HG02970 (cell line): ENCODE data around the gene LBHD2.

Experiments
- ATAC-seq: cut with Tn5 transposase; IDR thresholded peaks from one replicate; pipeline ENCODE4 v1.9.1; 2021; ENCODE audit warnings: mild to moderate bottlenecking, moderate library complexity, moderate number of reproducible peaks; ENCODE audit not compliant: unreplicated experiment, low FRiP score

Gene LBHD2

DNA sequence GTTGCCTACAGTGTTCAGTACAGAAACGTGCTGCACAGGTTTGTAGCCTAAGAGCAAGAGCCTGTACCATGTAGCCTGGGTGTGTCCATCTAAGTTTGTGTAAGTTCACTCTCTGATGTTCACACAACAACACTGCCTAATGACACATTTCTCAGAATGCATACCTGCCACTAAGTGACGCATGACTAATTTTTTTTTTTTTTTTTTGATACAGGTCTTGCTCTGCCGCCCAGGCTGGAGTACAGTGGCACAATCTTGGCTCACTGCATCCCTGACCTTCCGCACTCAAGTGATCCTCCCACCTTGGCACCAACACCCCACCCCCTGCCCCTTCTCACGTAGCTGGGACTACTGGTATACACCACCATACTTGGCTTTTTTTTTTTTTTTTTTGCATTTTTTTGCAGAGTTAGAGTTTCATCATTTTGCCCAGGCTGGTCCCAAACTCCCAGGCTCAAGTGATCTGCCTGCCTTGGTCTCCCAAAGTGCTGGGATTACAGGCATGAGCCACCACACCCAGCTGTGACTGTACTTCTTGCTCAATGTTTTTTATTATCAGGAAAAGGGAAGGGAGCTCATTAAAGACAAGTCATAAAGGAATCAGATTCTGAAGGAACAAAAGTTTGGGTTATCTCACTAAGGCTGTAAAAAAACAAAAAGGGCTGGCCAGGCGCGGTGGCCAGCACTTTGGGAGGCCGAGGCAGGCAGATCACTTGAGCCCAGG lies 16.6 kb upstream of the LBHD2 start:
- ATAC-seq = no peak

DNA sequence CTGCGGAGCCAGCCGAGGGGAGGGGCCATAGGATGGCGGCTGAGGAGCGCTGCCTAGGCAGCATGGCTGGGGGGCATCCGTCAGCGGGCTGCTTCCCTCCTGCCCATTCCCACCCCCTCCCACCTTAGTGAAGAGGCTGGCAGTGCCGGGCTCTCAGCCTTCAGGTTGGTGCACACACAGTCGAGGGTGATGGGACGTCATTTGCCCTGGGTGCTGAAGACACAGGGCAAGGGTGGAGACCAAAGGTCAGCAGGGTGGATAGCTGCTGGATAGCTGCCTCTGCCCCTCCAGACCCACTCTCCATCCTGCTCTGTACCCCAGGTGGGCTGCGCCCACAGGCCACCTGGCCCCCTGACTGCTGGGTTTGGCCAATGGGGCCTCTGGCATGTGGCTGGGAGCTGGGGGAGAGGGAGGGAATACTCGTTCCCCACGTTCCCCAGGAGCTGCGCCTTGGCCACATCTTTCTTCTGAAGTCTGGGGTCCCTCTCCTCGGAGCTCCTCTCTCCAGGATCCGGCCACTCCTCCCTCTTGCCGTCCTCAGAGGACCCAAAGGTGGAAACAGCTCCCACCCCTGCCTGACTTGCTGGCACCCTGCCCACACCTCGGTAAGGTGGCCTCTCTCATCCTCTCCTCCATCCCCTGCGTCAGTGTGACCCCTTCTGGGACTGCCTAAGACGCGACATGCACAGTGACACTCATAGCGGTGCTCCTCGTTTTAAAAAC lies 15.5 kb upstream of the LBHD2 start:
- ATAC-seq = no peak

DNA sequence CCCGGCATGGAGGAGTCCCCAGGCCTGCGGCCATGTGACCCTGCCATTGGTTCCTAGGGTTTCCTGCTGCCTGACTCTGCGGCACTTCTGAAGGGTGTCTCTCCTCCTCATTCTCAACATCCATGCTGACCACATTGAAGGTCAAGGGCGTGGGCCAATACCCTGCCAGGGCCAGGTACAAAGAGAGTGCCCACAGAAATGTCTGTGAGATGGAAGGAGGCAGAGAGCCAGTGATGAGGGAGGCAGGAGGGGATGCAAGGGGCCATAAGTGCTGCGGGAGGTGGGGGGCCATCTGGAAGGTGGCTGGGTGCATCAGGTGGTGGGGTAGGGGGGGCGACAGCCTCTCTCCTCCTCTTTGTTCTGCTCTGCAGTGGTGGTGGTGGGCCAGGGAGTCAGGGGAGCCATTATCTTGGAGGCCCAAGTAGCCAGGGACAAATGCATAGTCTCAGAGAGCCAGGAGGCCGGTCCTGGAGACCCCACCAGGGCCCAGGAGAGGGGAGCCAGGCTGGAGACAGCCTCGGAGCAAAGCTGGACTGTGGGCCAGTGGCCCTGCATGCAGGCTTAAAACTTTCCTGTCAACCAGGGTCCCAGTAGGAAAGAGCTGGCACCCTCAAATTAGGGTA lies 13.6 kb upstream of the LBHD2 start:
- ATAC-seq = no peak

DNA sequence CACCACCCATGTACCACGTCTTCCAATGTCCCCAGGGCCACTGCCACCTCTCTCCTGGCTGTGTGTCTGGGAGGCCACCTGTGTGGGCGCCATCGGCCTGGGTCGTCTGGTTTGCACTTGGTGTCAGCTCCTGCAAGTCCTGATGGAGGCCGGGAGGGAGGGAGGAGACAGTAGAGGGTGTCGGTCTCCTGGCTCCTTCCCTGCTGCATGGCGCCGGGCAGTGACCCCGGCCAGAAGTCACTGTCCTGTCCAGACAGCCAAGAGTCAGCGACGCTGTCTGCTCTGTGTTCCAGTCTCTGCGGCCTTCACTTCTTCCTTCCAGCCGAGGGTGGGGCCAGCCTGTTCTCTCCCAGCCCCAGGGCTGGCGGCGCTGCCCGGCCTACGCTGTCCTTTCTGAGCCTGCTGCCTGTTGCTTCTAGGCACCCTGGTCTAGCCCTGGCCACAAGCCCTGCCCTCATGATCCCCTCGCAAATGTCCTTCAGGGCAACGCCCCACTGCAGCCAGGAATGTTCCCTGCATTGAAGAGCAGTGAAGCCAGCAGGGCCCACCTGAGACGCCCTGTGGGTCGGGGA lies 13.0 kb upstream of the LBHD2 start:
- ATAC-seq = no peak

DNA sequence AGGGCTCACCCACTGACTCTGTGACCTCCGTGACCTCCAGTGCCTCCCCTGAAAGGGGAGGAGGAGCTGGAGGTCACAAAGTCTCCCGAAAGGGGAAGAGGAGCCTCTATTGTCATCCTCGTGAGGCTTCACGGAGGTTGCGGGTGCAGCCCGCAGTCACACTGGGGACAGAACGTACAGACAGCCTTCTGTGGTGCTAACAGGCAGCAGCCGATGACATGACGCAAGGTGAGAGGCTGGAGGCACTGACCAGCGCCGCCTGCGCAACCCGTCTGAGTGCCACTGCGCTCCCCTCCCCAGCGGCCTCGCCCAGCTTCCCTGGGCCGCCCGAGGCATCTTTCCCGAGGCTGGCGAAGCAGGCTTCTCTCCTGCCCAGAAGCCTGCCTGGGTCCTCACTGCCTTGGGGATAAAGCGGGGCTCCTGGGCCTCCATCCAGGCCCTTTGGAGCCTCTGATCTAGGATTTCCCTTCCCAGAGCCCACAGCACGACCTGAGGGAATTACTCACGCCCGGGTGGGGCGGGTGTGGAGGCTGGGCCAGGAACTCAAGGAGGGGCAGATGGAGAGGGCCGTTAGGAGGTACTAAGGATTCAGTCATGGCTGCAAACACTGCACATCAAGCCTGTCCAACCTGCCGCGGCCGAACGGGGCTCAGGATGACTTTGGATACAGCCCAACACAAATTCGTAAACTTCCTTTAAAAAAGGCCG lies 12.3 kb upstream of the LBHD2 start:
- ATAC-seq = no peak

DNA sequence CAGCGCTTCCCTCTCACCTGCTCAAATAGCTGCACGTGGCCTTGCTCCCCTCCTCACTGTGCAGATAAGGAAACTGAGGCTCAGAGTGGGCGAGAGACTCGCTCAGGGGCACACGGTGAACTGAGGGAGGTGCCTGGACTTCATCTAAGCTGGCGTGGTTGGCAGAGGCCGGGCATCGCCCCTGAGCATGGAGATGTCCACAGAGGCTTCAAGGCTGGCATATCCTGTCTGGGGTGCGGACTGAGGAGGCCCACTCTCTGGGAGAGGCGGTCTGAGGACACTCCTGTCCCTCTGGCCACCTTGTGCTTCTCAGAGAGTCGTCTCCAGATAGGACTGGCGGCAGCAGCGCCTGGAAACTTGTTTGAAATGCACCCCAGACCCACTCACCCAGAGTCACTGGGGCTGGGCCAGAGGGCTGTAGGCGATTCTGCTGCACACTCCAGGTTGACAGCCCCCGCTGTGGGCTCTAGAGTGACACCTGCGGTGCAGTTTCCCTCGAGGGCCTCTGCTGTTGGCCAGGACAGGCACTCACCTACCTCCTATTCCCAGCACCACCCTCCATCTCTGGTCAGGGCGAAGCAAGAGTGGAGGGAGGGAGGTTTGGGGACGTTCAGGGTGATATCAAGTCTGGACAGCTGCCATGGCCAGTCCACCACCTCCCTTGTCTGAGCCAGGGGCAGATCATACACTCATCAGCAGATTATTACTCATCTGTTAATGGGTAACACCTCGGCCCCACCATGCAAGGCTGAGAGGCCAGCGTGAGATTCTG lies 11.2 kb upstream of the LBHD2 start:
- ATAC-seq = no peak

DNA sequence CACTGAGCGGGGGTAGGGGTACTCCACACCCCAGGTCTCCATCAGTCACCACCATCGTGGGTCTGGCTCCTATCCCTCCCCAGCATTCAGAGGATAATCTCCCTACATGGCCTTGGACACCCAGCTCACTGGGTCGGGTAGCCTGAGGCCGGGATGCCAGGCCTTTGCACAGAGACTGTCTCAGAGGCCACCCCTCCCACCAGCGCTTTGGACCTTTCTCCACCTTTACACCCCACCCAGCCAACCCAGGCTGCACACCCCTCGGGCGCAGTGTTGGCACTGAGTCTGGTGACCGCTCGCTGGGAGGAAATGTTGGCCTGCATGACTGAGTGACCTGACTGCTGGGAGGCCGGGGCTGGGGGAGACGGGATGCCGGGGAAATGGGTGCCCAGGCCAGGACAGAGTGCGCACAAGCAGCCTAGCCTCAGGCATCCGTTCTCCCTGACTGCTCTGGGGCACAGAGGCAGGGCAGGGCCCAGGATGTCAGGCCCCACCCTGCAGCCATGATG lies 10.6 kb upstream of the LBHD2 start:
- ATAC-seq = no peak

DNA sequence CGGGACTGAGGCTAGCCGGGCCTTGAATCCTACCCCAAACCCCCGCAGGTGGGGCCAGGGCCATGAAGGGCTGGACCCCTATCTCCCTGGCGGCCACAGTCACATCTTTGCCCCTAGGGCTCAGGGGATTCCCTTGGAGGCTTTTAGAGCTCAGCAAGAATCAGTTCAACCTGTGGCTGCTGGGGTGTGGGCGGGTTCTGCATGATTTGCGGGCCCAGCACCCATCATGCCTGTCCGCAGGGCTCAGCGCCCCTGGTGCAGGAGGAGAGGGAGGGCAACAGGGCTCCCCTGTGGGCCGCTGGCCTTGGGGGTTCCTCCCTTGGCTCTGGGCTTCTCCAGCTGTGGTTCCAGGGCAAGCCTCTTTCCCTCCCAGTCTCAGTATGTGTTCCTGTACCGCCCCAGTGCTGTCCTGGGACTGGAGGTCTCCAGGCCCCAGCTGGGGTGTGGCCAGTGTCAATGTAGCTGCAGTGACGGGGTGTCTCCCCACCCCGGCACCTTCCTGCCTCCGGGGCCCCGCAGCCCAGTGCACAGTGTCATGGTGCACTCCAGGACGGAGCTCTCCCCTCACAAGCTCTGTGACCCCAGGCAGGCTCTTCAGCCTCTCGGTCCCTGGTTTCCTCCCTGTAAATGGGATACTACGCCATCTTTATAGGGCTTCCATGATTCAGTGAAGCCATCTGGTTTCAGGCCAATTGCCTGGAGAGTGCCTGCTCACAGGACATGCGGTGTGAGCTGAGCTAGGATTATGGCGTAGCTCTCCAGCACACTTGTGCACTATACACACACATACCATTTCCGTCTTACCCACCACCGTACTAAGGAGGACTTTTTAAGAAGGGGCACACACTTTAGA lies 9.9 kb upstream of the LBHD2 start:
- ATAC-seq = no peak

DNA sequence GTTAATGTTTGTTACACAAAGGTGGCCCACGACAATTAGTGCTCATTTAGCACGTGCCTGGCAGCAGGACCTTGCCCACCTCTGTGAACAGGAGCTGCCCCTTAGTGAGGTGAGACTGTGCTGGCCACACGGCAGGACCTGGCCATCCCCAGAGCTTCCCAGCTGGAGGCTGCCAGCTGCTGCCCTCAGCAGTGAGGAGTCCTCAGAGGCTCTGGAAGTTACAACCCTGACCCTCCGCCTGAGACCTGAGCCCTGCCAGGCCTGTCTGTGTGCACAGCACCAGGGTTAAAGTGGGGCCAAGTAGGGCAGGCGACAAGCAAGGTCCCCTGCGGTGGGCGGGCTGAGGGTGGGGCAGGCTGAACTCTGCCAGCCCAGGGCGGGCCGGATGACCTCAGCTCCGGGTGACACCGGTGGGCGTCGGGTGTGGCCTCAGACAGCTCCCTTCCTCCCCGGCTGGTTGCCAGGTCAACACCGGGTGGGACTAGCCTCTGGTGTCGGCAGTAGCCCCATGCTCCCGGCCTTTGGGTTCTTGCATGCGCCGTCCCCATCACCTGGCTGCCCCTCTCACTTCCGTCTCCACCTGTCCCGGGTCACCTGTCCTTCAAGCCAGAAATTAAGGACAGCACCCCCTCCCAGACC lies 9.2 kb upstream of the LBHD2 start:
- no peak for ATAC-seq

DNA sequence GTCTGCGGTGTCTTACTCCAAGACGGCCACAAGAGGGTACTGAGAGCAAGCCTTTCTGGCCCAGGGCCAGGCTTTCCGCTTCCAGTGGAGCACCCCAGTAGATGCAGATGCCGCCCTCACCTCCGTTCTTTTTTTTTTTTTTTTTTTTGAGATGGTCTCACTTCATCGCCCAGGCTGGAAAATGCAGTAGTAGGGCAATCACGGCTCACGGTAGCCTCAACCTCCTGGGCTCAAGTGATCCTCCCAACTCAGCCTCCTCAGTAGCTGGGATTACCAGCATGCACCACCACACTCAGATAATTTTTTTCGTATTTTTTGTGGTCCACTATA lies 5.6 kb upstream of the LBHD2 start:
- no peak for ATAC-seq

DNA sequence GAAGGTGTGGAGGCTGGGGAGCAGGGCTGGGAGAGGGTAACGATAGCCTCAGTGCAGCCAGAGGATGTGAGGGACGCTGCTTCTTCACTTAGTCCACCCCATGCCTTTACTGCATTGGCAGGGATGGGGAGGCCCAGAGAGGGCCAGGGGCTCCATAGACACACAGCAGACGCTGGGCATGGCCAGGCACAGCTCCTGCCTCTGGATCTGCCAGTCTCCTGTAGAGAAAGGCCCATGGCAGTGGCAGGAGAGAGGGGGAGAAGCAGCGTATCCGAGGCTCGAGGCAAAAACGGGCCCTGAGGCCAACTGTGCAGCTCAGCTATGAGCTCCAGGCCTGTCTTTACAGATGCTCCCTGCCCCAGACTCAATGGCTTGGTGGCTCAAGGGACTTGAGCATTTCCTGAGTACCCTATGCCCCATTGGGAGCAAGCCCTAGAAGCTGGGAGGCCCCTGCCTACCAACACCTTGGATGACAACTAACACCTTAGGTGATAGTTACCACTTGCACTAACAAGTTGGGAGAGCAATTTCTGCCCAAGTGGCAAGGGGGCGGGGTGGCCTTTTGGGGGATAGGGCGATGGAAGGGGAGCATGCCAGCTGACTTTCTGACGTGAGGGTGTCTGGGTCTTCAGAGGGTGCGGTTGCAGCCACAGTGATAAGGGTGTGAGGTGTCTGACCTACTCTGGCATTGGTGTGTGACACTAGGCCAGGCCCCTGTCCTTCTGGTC lies 5.0 kb upstream of the LBHD2 start:
- no peak for ATAC-seq

DNA sequence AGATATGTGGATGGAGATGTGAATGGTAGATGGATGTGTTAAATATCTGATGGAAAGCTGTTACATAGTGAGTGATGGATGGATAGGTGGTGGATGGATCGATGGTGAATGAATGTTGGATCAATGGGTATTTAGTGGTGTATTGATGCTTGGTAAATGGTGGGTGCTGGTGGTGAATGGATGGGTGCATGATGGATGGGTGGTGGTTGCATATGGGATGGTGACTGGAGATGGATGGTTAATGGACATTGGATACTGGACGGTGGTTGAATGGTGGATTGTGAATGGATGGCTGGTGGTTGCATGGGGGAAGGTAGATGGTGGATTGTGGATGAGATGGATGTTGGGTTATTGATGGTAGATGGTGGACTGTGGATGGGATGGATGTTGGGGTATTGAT lies 2.1 kb upstream of the LBHD2 start:
- no peak for ATAC-seq

DNA sequence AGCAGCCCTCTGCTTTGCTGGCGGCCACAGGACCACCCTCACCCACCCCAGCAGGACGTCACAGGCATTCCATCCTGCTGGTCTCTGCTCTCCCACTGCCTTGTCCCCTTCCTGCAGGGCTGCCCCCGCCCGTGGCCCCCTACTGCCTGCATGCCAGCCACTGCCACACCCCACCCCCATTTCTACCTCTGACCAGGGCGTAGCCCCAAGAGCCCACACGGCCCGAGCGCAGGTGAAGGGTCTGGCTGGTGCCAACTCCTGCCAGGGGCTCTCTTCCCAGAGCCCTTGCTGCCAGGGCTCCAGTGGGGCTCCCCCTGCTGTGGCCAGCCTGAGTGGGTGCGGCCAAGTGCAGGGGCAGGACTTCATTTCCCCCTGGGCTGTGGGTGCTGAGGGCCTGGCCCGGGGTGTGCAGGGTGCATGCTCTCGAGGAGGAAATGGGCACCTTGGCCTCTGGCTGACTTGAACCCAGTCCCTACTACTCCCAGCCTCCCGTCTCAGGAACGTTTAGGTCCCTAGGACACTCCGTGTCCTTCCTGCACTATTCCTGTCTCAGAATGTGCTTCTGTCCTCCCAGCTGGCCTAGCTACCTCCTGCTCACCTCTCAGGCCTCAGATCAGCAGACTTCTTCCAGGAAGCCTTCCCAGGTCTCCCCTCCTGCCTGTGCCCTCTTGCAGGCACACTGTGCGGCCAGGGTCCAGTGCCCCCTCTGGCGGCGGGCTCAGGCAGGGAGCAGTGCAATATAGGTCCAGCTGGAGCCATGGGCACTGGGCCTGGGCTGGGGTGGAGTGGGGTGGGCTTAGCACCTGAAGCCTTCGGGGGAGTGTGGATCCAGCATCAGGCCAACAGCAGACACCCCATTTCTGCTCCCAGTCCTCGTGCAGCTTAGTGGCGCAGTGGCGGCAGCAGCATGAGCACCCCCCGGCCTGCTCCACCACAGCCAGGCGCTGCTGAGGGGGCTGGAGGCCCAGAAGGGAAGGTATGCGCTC lies 1.4 kb downstream of the LBHD2 start:
- ATAC-seq = no peak

DNA sequence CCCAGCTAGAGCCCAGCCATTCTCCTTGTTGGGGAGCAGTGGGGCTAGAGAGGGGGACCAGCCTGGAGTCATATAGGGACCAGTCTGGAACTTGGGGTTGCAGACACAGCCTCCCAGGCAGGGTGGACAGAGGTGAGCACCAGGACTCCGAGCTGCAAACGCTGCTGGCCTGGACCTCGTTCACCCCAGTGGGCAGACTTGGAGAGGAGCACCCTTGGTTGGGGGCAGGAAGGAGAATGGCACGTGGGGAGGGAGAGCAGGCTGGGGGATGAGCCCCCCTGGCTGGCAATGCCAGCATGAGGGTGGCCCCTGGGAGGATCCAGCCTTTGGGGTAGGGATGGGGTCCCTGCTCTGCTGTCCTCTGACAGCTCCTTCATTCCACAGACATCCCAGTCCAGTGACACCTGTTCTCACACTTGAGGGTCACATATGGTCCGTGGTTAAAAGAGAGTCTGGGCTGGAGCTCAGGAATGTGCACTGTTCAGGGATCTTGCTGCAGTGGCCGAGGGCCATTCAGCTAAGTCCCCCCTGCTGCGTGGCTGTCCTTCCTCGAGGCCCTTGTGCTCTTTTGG lies 2.8 kb downstream of the LBHD2 start:
- no peak for ATAC-seq

DNA sequence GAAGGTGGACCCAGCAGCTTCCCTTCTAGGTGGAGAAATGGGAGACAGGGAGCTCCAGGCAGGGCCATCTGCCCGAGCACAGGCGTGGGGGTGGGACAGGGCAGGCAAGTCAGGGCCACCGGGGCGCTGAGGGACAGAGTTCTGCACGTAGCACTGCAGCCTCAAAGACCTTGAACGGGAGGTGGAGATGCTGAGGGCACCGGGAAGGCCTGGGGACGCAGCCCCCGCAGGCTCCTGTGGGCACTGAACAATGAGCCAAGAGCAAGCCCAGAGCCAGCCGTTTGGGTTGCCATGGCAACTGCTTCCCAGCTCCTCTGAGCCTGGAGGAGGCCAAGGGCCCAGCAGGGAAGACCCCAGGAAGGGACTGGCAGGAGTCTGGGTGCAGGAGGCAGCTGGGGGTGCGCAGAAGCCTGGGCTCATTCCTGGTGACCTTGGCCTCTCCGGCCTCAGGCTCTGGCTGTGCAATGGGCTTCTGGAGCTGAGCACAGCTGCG lies 3.4 kb downstream of the LBHD2 start:
- ATAC-seq = no peak

DNA sequence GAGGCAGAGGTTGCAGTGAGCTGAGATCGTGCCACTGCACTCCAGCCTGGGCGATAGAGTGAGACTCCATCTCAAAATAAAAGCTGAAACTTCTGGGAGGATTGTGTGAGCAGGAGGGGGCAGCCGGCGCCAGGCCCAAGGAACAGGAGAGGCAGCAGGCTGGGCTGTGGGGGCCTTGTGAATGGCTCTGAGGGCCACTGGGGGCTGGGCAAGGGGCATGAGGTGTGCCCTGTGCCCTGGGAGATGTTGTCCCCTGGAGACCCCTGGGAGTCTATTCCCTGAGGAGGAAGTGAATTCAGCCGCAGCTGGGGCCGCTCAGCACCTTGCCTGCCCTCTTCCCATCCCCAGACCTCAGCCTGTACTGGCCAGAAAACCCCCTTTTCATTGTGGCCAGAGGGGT lies 4.9 kb downstream of the LBHD2 start:
- ATAC-seq = no peak
